HG03175 (cell line): ENCODE measurements around the gene ATP8B1.

ENCODE experiments used
- ATAC-seq: cut with Tn5 transposase; IDR thresholded peaks from one replicate; pipeline ENCODE4 v1.9.1; 2021; ENCODE audit warnings: mild to moderate bottlenecking, moderate library complexity; ENCODE audit not compliant: unreplicated experiment

Gene ATP8B1

DNA sequence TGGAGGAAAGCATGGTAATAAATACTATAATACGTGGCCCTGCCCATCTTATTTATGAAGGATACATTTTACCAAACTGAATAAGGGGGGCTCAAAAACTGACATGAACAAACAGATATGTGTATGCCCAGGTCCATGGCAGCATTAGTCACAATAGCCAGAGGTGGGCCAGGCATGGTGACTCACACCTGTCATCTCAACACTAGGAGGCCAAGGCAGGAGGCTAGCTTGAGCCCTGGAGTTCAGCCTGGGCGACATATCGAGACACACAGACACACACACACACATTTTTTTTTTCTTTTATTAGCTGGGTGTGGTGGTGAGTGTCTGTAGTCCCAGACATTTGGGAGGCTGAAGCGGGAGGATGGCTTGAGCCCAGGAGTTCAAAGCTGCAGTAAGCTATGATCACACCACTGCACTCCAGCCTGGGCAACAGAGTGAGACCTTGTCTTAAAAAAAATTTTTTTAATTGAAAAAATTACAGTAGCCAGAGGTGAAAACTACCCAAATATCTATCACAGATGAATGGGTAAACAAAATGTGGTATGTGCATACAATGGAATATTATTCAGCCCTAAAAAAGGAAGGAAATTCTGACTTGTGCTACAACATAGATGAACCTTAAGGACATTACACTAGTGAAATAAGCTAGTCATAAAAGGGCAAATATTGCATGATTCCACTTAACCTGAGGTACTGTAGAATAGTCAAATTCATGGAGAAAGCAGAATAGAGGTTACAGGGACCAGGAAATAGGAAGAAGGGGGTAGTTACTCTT is 8.0 kb downstream of the ATP8B1 start:
- no peak for ATAC-seq

DNA sequence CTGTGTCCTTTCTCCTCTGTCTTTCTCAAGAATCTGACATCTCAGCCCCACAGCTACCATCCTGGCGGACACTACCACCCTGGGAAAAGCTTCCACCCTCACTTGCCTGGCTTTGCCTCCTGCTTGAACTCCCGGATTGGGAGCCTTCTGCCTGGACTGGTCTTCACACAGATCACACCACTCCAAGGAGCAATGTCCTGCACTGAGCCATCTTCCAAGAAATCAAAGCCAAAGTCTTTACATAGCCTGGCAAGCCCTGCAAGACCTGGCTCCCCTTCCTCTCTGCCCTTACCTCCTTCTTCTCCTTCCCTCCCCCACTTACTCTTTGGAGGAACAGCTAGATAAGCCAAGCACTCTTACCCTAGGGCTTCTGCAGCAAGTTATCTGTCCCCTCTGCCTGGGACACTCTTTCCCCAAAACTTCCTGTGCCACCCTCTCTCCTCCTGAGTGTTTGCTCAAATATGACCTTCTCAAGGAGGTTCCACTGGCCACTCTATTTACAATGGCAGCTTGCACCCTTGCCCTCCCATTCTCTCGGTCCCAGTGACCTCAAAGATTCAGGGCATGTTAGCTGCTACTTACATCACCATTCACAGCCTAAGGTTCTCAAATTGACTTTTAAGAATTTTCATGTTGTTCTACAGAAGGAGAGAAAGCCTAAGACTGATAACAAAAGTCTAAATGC is 9.7 kb downstream of the ATP8B1 start:
- ATAC-seq, result no peak

GRCh38 chr18:57792631-57793301 is 10.3 kb downstream of the ATP8B1 start:
- no peak for ATAC-seq

- no peak for ATAC-seq
Observed at GRCh38 chr18:57791911-57792310, 11.2 kb downstream of the ATP8B1 start.

DNA sequence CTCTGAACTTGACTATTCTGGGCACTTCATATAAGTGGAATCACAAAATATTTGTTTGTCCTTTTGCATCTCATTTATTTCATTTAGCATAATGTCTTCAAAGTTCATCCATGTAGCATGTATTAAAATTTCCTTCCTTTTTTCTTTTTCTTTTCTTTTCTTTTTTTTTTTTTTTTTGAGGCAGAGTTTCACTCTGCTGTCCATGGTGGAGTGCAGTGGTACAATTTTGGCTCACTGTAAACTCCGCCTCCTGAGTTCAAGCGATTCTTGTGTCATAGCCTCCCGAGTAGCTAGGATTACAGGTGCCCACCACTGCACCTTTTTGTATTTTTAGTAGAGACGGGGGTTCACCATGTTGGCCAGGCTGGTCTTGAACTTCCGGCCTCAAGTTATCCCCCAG is 11.9 kb downstream of the ATP8B1 start:
- ATAC-seq, result no peak

- no peak for ATAC-seq
Observed at GRCh38 chr18:57790316-57790715, 12.8 kb downstream of the ATP8B1 start.

DNA sequence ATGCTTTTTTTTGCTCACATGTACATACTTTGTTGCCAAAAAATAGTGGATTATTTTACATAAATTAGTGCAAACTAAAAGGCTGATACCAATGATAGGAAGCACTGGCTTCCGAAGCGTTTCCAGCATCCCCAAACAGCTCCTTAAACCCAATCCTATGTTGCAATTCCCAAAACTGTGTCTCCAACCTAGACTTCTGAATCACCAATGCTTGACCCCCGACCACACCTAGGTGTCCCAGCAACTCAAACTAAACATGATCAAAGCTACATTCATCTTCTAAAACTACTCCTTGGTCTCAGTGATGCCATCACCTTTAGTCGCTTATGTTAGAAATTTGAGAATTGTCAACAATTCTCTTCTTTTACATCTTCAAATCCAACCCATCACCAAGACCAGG is 13.4 kb downstream of the ATP8B1 start:
- no peak for ATAC-seq

DNA sequence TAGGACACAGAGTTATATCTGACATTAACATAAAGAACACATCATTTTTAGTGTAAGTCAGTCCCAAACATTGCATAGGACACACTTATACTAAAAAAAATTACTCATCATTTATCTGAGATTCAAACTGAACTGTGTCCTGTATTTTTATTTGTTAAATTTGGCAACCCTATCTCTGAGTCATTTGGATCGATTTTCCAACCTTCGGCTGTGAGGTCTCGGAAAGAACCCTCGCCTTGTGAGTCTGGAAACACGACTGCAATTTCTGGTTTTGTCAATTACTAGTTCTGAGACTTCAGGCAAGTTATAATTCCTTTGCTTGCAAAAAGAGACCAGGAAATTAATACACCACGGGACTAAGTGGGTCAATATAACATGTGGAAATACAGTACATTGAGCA is 14.0 kb downstream of the ATP8B1 start:
- ATAC-seq, result no peak

GRCh38 chr18:57787068-57787685 is 15.9 kb downstream of the ATP8B1 start:
- no peak for ATAC-seq

- no peak for ATAC-seq
Observed at GRCh38 chr18:57785751-57786437, 17.2 kb downstream of the ATP8B1 start.

- no peak for ATAC-seq
Observed at GRCh38 chr18:57784801-57785114, 18.4 kb downstream of the ATP8B1 start.

DNA sequence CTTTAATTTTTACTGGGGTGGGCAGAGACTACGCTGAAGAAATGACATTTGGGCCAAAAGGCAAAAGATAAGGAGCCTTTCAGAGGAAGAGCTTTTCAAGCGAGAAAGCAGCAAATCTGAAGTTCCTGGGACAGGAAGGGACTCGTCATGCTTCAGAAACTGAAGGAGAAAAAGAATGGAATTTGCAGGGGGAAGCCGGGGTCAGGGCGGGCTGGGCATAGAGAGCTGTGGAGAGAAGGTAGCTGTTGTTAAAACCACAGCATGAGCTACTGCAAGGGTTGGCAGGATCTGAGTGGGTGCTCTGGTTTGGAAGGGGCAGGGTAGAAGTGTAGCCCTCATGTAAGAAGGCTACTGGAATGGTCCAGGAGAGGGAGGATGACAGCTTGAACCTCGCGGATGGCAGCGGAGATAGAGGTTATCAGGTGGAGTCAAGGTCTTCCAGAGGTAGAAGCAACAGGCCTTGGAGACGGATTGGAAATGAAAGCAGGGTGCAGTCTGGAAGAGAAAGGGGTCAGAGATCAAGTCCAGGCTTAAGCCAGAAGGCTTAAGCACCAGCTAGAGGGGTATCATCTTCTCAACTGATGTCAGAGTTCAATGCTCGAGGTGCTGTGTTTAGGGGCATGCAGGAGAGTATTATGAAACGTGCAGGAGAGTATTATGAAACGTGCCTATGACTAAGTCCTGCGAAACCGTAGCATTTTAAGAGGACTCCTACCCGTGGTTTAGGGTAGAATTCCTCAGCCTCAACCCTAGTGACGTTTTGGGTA is 18.9 kb downstream of the ATP8B1 start:
- ATAC-seq, result no peak

GRCh38 chr18:57782049-57782448 is 21.1 kb downstream of the ATP8B1 start:
- ATAC-seq, result no peak

GRCh38 chr18:57780706-57781347 is 22.3 kb downstream of the ATP8B1 start:
- ATAC-seq, result peak; percentile 74

- no peak for ATAC-seq
Observed at GRCh38 chr18:57780318-57780705, 22.8 kb downstream of the ATP8B1 start.

DNA sequence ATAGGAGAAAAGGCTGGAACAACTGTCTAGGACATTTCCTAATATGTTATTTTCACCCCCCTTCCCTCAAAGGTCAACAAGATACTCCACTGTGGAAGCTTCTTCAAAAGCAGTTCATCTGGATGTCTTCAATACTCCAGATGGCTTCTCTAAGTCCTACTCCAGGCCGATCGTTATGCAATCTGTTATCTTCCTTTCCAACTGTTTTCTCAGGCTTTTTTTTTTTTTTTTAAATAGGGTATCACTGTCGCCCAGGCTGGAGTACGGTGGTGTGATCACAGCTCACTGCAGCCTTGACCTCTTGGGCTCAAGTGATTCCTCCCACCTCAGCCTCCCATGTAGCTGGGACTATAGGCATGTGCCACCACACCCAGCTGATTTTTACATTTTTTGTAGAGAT is 26.3 kb downstream of the ATP8B1 start:
- ATAC-seq, result no peak

GRCh38 chr18:57776354-57776753 is 26.8 kb downstream of the ATP8B1 start:
- no peak for ATAC-seq

DNA sequence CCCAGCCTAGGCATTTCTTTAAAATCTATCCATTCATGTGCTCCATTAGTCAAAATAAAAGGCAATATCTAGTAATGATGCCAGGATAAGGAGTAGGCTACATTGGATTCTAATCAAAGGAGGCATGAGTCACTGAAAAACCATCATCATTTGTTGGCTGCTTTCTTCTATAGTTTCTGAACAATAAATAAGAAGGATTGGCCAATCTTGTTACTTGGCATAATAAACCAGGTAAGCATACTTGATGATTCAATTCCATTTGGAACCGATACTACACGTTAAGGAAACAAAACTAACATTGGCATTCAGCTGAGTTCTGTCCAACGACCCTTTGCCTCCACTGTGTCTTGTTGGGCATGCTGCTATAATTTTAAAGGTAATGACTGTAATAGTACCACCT is 27.2 kb downstream of the ATP8B1 start:
- ATAC-seq, result no peak

GRCh38 chr18:57772387-57772799 is 30.7 kb downstream of the ATP8B1 start:
- no peak for ATAC-seq

GRCh38 chr18:57771626-57772025 is 31.5 kb downstream of the ATP8B1 start:
- ATAC-seq, result no peak
